ENCODE measurements around the gene ICA1L. TPM values are rescaled to one million over a fixed set of nuclear protein-coding genes. Genes with fewer than 3 reads are reported as not detected.

Gene ICA1L
- total and polyA plus RNA-seq, 9 donors, result 7.0 to 12.1 (median 9.6) TPM

DNA sequence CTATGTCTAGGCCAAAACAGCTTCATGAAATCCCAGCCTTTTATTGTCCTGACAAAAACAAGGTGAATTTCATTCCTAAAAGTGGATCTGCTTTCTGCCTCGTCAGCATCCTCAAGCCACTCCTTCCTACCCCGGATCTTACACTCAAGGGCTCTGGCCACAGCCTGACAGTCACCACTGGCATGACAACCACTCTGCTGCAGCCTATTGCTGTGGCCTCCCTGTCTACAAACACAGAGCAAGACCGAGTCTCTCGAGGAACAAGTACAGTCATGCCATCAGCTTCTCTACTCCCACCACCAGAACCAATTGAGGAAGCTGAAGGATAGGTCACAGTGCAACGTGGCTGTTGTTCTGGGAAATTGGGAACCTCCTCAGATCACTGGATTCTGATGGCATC, 106.1 kb downstream of the ICA1L start:
- DNase-seq, result no peak
- 73% methylated on average over 3 of the region's 5 CpGs for WGBS (ENCODE audit: insufficient coverage)
- Histone ChIP-seq H3K4me3 (ENCODE audit: low read length) (no peak overlapping the region), H3K36me3 (ENCODE audit: control insufficient read depth, insufficient read depth, low read length) (peaks cover 7% of the 10 kb centered on the region), H3K4me1 (ENCODE audit: control insufficient read depth, insufficient read depth, low read length) (no peaks in the 10 kb centered on the region), H3K27ac (ENCODE audit: low read length) (no peak overlapping the region), H3K9me3 (replicated peaks; ENCODE audit: control insufficient read depth, low read depth, low read length) (no peaks in the 10 kb centered on the region), H3K27me3 (ENCODE audit: control insufficient read depth, insufficient read depth, low read length) (no peaks in the 10 kb centered on the region)

DNA sequence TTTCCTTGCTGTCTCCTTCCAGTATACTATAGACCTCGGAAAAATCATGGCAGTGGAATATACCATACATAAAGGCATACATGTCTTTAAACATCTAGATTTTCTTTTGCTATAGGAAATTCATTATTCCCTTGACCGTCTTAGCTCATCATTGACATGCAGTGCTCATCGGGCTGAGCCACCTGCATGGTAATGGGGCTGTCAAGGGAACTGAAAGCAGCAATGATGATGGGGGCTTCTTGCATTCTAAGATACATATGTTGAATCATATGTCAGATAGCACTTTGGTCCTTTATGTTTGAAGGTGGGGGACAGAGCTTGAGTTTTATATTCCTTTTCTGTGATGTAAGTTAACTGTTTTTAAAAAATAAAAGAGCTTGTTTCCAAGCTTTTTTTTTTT, 106.6 kb downstream of the ICA1L start:
- Histone ChIP-seq H3K9me3 (replicated peaks; ENCODE audit: control insufficient read depth, low read depth, low read length) (no peaks in the 10 kb centered on the region), H3K27ac (ENCODE audit: low read length) (no peak overlapping the region), H3K4me3 (ENCODE audit: low read length) (no peak overlapping the region), H3K27me3 (ENCODE audit: control insufficient read depth, insufficient read depth, low read length) (no peaks in the 10 kb centered on the region), H3K36me3 (ENCODE audit: control insufficient read depth, insufficient read depth, low read length) (peaks cover 9% of the 10 kb centered on the region), H3K4me1 (ENCODE audit: control insufficient read depth, insufficient read depth, low read length) (no peaks in the 10 kb centered on the region)
- no peak for DNase-seq
- 100% methylated on average over 1 of the region's 3 CpGs for WGBS (ENCODE audit: insufficient coverage)

DNA sequence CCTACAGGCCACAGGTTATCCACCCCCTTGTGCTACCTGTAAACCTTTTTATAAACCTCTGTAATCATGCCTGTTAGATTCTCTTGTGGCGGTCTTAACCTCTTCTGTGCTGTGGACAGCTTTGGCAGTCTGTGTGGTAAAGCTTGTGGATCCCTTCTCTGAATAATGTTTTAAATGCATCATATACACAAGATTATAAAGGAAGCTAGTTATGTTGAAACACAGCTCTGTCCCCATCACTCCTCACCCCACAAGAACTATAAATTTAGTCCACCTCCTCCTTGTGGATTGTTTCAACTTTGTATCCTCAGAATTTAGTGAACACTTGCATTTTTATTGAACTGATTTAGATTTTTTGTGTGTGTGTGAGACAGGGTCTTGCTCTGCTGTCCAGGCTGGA, 107.7 kb downstream of the ICA1L start:
- no CpG with 5 or more reads among the region's 1 CpG for WGBS (ENCODE audit: insufficient coverage)
- Histone ChIP-seq H3K9me3 (replicated peaks; ENCODE audit: control insufficient read depth, low read depth, low read length) (no peaks in the 10 kb centered on the region), H3K36me3 (ENCODE audit: control insufficient read depth, insufficient read depth, low read length) (peaks cover 9% of the 10 kb centered on the region), H3K4me3 (ENCODE audit: low read length) (no peak overlapping the region), H3K27me3 (ENCODE audit: control insufficient read depth, insufficient read depth, low read length) (no peaks in the 10 kb centered on the region), H3K4me1 (ENCODE audit: control insufficient read depth, insufficient read depth, low read length) (no peaks in the 10 kb centered on the region), H3K27ac (ENCODE audit: low read length) (no peak overlapping the region)
- no peak for DNase-seq

DNA sequence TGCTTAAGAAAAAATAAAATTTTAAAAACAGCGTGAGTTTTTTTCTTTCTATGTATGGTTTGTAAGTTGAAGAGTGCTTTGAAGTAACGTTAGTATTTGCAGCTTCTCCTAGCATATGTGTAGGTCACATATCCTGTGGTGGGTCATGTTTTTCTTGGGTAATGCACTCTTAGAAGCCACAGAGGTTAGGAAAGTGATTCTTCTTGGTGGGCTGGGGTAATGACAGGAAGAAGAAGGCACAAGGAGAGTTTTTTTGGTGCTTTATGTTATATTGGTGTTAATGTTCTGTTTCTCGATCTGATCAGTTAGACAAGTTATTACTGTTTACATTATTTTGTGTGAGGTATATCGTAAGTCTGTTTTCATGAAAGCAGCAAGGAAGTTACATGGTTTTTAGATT, 109.0 kb downstream of the ICA1L start:
- Histone ChIP-seq H3K4me1 (ENCODE audit: control insufficient read depth, insufficient read depth, low read length) (no peaks in the 10 kb centered on the region), H3K27ac (ENCODE audit: low read length) (no peak overlapping the region), H3K9me3 (replicated peaks; ENCODE audit: control insufficient read depth, low read depth, low read length) (no peaks in the 10 kb centered on the region), H3K4me3 (ENCODE audit: low read length) (no peak overlapping the region), H3K36me3 (ENCODE audit: control insufficient read depth, insufficient read depth, low read length) (peaks cover 9% of the 10 kb centered on the region), H3K27me3 (ENCODE audit: control insufficient read depth, insufficient read depth, low read length) (no peaks in the 10 kb centered on the region)
- DNase-seq, result no peak
- WGBS (ENCODE audit: insufficient coverage), result 78% methylated on average over 1 of the region's 4 CpGs

DNA sequence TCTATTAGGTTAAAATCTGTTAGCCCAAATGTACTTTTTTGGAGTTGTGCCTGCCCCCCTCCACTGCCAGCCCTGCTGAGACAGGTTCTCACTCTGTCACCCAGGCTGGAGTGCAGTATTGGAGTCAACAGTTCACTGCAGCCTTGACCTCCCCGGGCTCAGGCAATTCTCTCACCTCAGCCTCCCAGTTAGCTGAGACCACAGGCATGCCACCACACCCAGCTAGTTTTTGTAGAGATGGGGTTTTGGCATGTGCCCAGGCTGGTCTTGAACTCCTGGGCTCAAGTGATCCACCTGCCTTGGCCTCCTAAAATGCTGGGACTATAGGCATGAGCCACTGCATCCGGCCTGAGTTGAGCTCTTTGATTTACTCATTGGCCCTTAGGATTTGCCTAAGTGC, 110.7 kb downstream of the ICA1L start:
- no peak for DNase-seq
- WGBS (ENCODE audit: insufficient coverage), result no CpG with 5 or more reads among the region's 2 CpGs
- H3K36me3 ChIP-seq (ENCODE audit: control insufficient read depth, insufficient read depth, low read length), result peaks cover 13% of the 10 kb centered on the region

DNA sequence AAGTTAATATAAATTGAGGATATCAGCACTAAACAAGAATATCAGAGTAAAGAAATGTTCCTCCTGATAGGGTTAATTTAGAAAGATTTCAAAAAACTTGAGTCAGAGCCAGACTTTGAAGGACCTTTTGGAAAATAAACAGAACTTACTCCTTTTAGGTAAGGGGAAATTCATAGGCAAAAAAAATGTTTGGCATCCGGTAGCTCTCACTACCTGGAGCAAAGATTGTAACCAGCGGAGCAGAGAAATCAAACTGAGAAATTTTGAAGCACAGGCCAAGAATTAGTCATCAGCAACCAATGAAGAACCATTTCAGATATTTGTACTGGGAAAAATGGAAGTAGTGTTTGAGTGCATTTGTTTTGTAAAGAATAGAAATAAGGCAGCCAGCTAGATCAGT, 113.0 kb downstream of the ICA1L start:
- peaks cover 7% of the 10 kb centered on the region for H3K36me3 ChIP-seq (ENCODE audit: control insufficient read depth, insufficient read depth, low read length)
- no peaks in the 10 kb centered on the region for H3K27me3 ChIP-seq (ENCODE audit: control insufficient read depth, insufficient read depth, low read length)
- H3K27ac ChIP-seq (ENCODE audit: low read length), result no peak overlapping the region
- no CpG with 5 or more reads among the region's 2 CpGs for WGBS (ENCODE audit: insufficient coverage)
- no peak for DNase-seq
- H3K4me1 ChIP-seq (ENCODE audit: control insufficient read depth, insufficient read depth, low read length), result no peaks in the 10 kb centered on the region
- no peaks in the 10 kb centered on the region for H3K9me3 ChIP-seq (replicated peaks; ENCODE audit: control insufficient read depth, low read depth, low read length)
- no peak overlapping the region for H3K4me3 ChIP-seq (ENCODE audit: low read length)

More for the DNA sequence above, 110.7 kb downstream of the ICA1L start:
- no peak overlapping the region for H3K4me3 ChIP-seq (ENCODE audit: low read length)
- no peaks in the 10 kb centered on the region for H3K9me3 ChIP-seq (replicated peaks; ENCODE audit: control insufficient read depth, low read depth, low read length)
- no peak overlapping the region for H3K27ac ChIP-seq (ENCODE audit: low read length)
- no peaks in the 10 kb centered on the region for H3K27me3 ChIP-seq (ENCODE audit: control insufficient read depth, insufficient read depth, low read length)
- H3K4me1 ChIP-seq (ENCODE audit: control insufficient read depth, insufficient read depth, low read length), result no peaks in the 10 kb centered on the region

DNA sequence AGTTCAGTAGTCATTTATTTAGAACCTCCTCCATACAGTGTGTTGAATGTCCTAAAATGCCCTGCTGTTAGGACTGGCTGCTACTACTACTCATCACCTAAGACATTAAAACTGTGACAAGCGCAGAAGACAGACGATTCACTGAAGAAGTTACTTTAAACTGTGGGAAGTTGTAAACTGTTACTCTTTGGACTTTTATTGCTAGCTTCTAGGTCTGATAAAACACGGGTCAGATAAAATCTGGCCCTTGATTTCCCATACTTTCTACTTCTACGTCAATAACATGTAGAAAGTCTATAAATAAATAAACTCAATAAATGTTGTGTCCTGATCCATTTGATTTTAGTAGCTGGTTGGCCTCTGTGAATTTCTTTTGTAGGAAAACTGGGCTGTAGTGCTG, 113.4 kb downstream of the ICA1L start:
- Histone ChIP-seq H3K36me3 (ENCODE audit: control insufficient read depth, insufficient read depth, low read length) (peaks cover 7% of the 10 kb centered on the region), H3K9me3 (replicated peaks; ENCODE audit: control insufficient read depth, low read depth, low read length) (no peaks in the 10 kb centered on the region), H3K27ac (ENCODE audit: low read length) (no peak overlapping the region), H3K4me1 (ENCODE audit: control insufficient read depth, insufficient read depth, low read length) (no peaks in the 10 kb centered on the region), H3K27me3 (ENCODE audit: control insufficient read depth, insufficient read depth, low read length) (no peaks in the 10 kb centered on the region), H3K4me3 (ENCODE audit: low read length) (no peak overlapping the region)
- no CpG with 5 or more reads among the region's 4 CpGs for WGBS (ENCODE audit: insufficient coverage)
- no peak for DNase-seq

DNA sequence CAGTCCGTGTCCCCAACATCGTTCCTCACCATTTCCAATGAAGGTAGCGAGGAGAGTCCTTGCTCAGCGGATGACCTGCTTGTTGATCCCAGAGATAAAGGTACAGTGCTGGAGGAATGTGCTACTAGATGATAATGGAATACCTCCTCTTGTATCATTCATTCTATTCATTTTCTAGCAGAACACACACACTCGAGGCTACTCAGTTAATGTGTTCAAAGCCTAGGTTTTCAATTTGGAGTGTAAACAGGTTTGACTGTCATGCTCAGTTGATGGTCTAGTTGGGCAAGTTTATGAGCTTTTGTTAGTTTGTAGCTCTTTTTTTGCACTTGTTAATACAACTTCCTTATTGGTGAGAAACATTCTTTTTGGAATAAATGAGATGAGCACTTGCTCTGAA, 114.2 kb downstream of the ICA1L start:
- Histone ChIP-seq H3K4me1 (ENCODE audit: control insufficient read depth, insufficient read depth, low read length) (no peaks in the 10 kb centered on the region), H3K4me3 (ENCODE audit: low read length) (no peak overlapping the region), H3K27ac (ENCODE audit: low read length) (no peak overlapping the region), H3K27me3 (ENCODE audit: control insufficient read depth, insufficient read depth, low read length) (no peaks in the 10 kb centered on the region), H3K9me3 (replicated peaks; ENCODE audit: control insufficient read depth, low read depth, low read length) (no peaks in the 10 kb centered on the region), H3K36me3 (ENCODE audit: control insufficient read depth, insufficient read depth, low read length) (peaks cover 7% of the 10 kb centered on the region)
- no CpG with 5 or more reads among the region's 5 CpGs for WGBS (ENCODE audit: insufficient coverage)
- no peak for DNase-seq

DNA sequence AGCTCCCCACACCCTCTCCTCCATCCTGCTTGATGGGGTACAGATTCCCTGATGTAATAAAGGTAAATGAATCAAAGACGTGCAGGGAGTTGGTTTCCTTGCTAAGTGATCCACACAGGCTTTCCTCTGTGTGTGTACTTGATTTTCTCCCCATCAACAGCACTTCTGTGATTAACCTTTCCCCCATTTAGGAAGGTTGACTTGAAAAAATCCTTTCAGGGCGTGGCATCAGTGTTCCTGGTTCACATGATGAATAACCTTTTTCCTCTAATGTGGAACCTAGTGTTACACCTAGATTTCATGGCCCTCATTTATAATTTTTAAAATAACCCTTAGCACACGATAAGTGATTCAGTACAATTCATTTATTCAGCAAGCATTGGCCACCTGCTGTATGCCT, 115.0 kb downstream of the ICA1L start:
- no peak for DNase-seq
- 89% methylated on average over 1 of the region's 3 CpGs for WGBS (ENCODE audit: insufficient coverage)
- H3K9me3 ChIP-seq (replicated peaks; ENCODE audit: control insufficient read depth, low read depth, low read length), result no peaks in the 10 kb centered on the region

DNA sequence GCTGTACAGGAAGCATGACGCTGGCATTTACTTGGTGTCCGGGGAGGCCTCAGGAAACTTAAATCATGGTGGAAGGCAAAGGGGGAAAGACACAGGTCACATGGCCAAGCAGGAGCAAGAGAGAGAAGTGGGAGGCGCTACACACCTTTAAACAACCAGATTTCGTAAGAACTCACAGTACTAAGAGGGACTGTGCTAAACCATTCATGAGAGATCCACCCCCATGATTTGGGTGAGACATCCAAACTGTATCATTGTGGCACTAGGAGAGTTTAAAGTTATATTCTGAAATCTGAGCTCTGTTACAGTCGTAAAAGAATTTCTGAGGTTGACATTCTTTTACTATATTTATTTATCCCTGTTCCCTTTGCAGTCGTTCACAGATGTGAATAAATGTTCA, 116.6 kb downstream of the ICA1L start:
- DNase-seq, result no peak
- H3K27ac ChIP-seq (ENCODE audit: low read length), result no peak overlapping the region
- no CpG with 5 or more reads among the region's 6 CpGs for WGBS (ENCODE audit: insufficient coverage)

More for the DNA sequence above, 115.0 kb downstream of the ICA1L start:
- Histone ChIP-seq H3K36me3 (ENCODE audit: control insufficient read depth, insufficient read depth, low read length) (peaks cover 7% of the 10 kb centered on the region), H3K4me3 (ENCODE audit: low read length) (no peak overlapping the region), H3K27ac (ENCODE audit: low read length) (no peak overlapping the region), H3K4me1 (ENCODE audit: control insufficient read depth, insufficient read depth, low read length) (no peaks in the 10 kb centered on the region), H3K27me3 (ENCODE audit: control insufficient read depth, insufficient read depth, low read length) (no peaks in the 10 kb centered on the region)

DNA sequence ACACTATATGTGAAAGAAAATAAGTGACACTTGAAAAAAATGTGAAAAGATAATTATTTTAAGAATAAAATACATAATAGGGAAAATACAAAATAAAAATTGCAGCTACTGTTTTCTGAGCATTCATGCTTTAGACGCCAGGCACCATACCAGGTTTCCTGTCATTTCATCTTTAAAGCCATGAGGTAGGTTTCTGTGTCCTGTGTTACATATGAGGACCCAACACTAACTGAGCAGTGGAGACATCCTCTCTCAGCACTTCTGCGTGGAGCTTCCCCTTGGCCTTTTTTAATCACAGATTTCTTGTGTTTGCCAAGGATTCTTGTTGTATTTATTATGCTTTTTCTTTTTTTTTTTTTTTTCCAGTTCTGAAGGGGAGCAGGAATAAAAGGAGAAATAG, 119.5 kb downstream of the ICA1L start:
- H3K27me3 ChIP-seq (ENCODE audit: control insufficient read depth, insufficient read depth, low read length), result no peaks in the 10 kb centered on the region
- WGBS (ENCODE audit: insufficient coverage), result no CpG with 5 or more reads among the region's 2 CpGs
- no peak for DNase-seq

More for the DNA sequence above, 116.6 kb downstream of the ICA1L start:
- H3K4me3 ChIP-seq (ENCODE audit: low read length), result no peak overlapping the region
- H3K36me3 ChIP-seq (ENCODE audit: control insufficient read depth, insufficient read depth, low read length), result peaks cover 5% of the 10 kb centered on the region
- no peaks in the 10 kb centered on the region for H3K9me3 ChIP-seq (replicated peaks; ENCODE audit: control insufficient read depth, low read depth, low read length)
- no peaks in the 10 kb centered on the region for H3K4me1 ChIP-seq (ENCODE audit: control insufficient read depth, insufficient read depth, low read length)
- H3K27me3 ChIP-seq (ENCODE audit: control insufficient read depth, insufficient read depth, low read length), result no peaks in the 10 kb centered on the region

More for the DNA sequence above, 119.5 kb downstream of the ICA1L start:
- Histone ChIP-seq H3K27ac (ENCODE audit: low read length) (no peak overlapping the region), H3K4me3 (ENCODE audit: low read length) (no peak overlapping the region), H3K36me3 (ENCODE audit: control insufficient read depth, insufficient read depth, low read length) (peaks cover under 1% of the 10 kb centered on the region), H3K4me1 (ENCODE audit: control insufficient read depth, insufficient read depth, low read length) (no peaks in the 10 kb centered on the region), H3K9me3 (replicated peaks; ENCODE audit: control insufficient read depth, low read depth, low read length) (no peaks in the 10 kb centered on the region)
